NCI-H524 (cell line): ENCODE data around the gene CREG2.
A peak's percentile ranks its signal among the peaks of the same experiment; 100 is the strongest.
"Not testable (repeated sequence)": the region's sequence is repeated elsewhere in the genome, so short reads cannot be mapped to it uniquely, and the experiment has no call there.

Experiments
- DNase-seq, 2 experiments: peaks; one replicate each; lab custom pipeline; 2025; lab: John Stamatoyannopoulos, UW

Gene CREG2

GRCh38 chr2:101374821-101375561, 12.3 kb downstream of the CREG2 start:
- DNase-seq, result no peak

DNA sequence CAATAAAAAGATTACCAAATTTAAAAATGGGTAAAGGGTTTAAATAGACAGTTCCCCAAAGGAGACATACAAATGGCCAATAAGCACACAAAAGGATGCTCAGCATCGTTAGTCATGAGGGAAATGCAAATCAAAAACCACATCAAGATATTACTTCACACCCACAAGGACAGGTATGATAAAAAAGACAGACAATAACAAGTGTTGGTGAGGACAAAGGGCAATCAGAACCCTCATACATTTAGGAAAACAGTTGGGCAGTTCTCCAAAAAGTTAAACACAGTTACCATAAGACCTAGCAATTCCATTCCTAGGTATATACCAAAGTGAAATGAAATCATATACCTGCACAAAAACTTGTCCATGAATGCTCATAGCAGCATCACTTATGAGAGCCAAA, 14.5 kb downstream of the CREG2 start:
- no peak for DNase-seq

DNA sequence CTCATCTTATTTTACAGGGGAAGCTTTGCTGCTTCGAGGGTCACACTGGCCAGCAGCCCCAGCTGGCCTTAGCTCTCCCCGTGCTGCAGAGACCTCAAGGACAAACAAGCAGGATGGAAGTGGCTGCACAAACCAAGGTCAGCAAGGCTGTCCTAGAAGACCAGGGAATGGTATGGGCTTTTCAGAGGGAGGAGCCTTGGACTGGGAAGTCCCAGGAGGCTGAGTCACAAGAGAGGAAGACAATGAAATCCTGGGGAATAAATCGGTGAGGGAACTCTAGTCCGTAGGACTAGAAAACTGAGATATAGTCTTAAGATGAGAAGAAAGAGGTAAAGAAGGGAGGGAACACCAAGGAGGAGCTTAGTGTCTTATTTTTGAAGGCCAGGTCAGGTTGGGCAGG, 15.7 kb downstream of the CREG2 start:
- no peak for DNase-seq

- DNase-seq, result no peak
Measured at GRCh38 chr2:101369100-101369499, 18.2 kb downstream of the CREG2 start.

GRCh38 chr2:101368376-101368775, 18.9 kb downstream of the CREG2 start:
- DNase-seq, result no peak

GRCh38 chr2:101367508-101367907, 19.8 kb downstream of the CREG2 start:
- DNase-seq, result peak; percentile 21 to 47

DNA sequence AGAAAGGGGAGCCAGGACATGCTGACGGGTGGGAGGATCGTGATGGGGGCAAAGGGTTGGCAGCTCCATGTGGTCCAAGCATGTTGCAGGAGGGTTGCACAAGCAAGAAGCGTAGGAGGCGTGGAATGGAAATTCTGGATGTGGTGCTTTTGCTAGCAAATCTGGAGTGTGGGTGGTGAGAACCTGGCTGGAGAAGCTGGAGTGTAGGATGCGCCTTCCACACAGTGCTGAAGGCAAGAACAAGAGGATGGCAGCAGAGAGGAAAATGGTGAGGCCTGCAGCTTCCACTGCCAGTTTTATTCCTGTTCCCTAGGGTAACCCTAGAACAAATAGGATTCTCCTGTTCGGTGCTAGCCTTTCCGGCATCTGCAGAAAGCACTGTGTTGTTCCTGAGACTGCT, 22.4 kb downstream of the CREG2 start:
- DNase-seq, result no peak

- DNase-seq, result no peak
Measured at GRCh38 chr2:101362777-101363176, 24.5 kb downstream of the CREG2 start.

DNA sequence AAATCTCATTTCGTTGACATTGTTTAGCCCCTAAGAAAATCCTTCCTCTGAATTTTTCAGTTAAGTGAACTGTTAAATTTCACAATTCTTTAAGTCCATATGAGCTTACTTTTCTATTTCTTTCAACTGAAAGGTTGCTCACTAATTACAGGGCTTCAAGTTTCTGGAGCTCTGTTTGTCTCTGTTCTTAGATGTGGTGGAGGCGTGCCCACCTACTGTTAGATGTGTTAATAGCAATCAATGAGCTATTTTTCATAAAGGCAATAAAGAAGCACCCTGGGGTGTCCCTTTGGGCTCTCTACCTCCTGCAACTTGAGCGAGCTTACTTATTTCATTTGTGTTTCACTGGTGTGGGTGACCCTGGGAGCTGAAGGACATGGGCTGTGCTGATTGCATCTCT, 25.0 kb downstream of the CREG2 start:
- DNase-seq, result no peak

GRCh38 chr2:101361522-101361921, 25.8 kb downstream of the CREG2 start:
- DNase-seq, result no peak

GRCh38 chr2:101361121-101361520, 26.2 kb downstream of the CREG2 start:
- DNase-seq, result no peak

GRCh38 chr2:101360232-101360631, 27.1 kb downstream of the CREG2 start:
- DNase-seq, result no peak

DNA sequence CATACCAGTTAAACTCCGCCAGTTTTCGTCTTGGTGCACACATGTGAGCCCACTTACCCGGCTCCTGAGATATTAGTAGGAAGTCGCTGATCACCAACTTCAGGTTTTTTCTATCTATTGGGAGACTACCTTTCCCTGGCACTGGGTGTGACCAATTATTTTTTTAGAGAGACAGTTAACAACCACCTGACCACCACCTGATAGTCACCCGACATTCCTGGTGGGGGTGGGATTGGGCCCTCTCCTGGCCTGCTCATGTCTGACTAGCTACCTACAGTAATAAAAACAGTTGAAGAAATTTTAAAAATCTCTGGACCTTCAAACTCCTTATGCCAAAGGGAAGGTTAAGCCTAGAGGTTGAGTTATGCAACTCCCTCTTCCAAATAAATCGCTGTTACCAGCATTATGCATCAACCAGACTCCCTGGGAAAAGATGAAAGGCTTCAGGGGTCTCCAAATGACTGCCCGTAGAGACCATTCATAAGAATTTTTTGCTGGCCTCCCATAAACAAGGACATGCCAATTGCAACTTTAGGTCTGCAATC, 27.8 kb downstream of the CREG2 start:
- no peak for DNase-seq

- no peak for DNase-seq
Measured at GRCh38 chr2:101357376-101357775, 29.9 kb downstream of the CREG2 start.

- DNase-seq, result no peak
Measured at GRCh38 chr2:101356521-101356920, 30.8 kb downstream of the CREG2 start.

GRCh38 chr2:101356055-101356454, 31.2 kb downstream of the CREG2 start:
- no peak for DNase-seq

DNA sequence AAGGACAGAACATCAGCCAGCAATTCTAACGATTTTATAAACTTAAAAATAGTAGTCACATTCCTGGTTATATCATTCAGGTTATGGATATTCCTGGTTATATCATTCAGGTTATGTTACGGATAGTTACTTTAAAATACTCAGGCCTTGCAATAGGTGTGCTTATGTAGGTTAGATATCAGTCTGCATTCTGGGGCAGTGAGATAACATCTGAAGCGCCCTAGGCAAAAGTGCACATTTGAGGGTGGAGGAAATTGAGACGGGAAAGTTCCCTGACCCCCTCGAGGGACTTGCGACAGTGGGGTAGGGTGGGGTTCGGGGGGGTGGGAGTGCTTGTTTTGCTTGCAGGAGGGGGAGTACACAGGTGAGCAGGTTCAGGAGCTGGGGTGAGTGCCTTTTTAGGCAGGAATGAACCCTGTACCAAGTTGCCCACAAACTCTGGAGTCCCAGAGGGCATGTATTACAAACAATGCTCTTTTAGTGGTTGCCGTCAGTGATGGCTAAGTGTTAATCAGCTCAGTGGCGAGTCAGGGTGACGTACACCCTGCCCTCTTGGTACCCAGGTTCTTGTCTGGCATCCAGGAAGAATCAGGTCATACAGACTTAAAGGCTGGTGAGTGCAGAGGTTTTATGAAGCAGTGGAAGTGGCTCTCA, 31.8 kb downstream of the CREG2 start:
- DNase-seq, result no peak

DNA sequence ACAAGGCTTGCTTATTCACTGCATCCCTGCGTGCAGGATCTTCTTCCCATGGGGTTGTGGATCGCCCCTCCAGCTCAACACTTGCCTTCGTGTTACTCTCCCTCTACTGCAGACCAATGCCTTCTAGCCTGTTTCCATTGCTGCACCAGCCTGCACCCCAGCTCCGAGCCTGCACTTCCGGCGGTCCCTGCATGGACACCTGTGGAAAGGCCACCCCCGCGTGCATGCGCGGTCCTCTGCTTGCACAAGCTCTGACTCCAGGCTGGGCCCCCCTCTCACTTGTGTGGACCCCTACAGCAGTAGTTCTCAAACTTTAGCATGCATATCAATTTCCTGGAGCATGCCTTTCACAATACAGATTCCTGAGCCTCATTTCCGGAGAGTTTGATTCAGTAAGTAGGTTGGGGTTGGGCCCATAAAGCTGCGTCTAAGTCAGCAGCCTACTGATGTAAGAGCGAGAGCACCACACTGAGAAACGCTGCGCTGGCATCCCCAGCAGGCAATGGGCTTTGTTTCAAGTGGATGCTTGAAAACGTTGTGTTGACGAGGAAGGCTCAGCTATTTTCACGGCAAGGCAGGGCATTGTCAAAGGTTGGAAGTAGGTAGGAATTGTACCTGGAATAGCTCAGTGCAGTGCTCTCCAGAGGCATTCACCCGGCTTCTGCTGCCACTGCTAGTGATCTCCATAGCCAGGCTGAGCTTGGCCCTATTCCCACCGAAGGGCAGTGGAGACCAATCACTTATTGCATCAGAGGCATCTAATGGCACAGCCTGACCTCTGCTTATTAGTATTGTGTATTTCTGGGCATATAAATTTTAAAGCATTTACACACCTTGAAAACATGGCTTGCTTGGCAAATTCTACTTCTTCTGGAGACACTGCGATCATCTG, 32.6 kb downstream of the CREG2 start:
- no peak for DNase-seq

DNA sequence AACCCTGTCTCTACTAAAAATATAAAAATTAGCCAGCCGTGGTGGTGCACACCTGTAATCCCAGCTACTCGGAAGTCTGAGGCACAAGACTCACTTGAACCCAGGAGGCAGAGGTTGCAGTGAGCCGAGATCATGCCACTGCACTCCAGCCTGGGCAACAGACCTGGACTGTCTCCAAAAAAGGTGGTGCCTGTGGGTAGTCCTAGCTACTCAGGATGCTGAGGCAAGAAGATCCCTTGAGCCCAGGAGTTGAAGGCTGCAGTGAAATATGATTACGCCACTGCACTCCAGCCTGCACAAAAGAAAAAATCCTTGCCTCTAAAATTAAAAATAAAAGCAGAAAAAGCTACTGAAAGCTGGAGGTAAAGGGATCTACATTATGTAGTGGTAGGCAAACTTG, 34.7 kb downstream of the CREG2 start:
- DNase-seq, result not testable (repeated sequence)

- DNase-seq, result no peak
Measured at GRCh38 chr2:101351207-101351606, 36.1 kb downstream of the CREG2 start.

GRCh38 chr2:101349893-101350662, 37.2 kb downstream of the CREG2 start:
- no peak for DNase-seq

DNA sequence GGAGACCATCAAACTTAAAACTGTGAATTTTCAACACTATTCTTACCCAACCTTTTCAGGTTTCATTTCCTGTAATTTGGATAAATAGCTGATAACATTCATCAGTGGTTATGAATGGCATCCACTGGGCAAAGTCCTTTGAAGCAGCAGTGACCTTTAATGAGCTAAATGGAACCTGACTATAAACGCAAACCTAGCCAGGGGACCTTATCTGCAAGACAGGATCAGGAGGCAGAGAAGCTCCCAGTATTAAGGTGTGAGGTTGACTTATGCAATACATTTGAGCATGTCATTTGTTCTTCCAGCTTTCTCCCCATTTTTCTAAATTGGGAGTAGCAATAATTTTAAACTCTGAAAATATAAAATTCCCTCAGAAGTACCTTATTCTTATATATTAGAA, 38.4 kb downstream of the CREG2 start:
- DNase-seq, result no peak
